Measurements from ENCODE around the gene DDX54.
A peak's percentile ranks its signal among the peaks of the same experiment; 100 is the strongest.

Gene DDX54

GRCh38 chr12:113134521-113134951, 50.7 kb downstream of the DDX54 start:
- peaks cover 38% of the 10 kb centered on the region for H3K79me2 ChIP-seq (ENCODE audit: insufficient read depth, low read length)
- H4K20me1 ChIP-seq (ENCODE audit: insufficient read depth, low read length) = no peaks in the 10 kb centered on the region
- peaks cover 68% of the 10 kb centered on the region for H3K4me1 ChIP-seq (ENCODE audit: insufficient read depth, low read length, severe bottlenecking)
- TF ChIP-seq EZH2 (IDR thresholded peaks at IDR 0.05; ENCODE audit: borderline replicate concordance, low read length) (no peak), CTCF (IDR thresholded peaks at IDR 0.05; ENCODE audit: low read length) (no peak)
- H2AFZ ChIP-seq (ENCODE audit: low read length) = no peak overlapping the region
- H3K9me2 ChIP-seq (ENCODE audit: low read depth, low read length) = no peaks in the 10 kb centered on the region
- peak overlapping the region; percentile 93 for H3K4me3 ChIP-seq (ENCODE audit: low read depth, low read length, poor library complexity, severe bottlenecking)
- no peaks in the 10 kb centered on the region for H3K27me3 ChIP-seq (ENCODE audit: insufficient read depth, low read length)
- H3K9ac ChIP-seq (ENCODE audit: low read length) = peak overlapping the region; percentile 95
- H3K27ac ChIP-seq (ENCODE audit: low read depth, low read length, poor library complexity, severe bottlenecking) = peak overlapping the region; percentile 88
- peaks cover 33% of the 10 kb centered on the region; the same call in 1 of the 2 replicates for H3K36me3 ChIP-seq (ENCODE audit: insufficient read depth, low read length)
- H3F3A ChIP-seq (ENCODE audit: insufficient read depth, low read length) = no peaks in the 10 kb centered on the region
- peak overlapping the region; percentile 94 for H3K4me2 ChIP-seq (ENCODE audit: low read length)
- no peaks in the 10 kb centered on the region for H3K9me3 ChIP-seq (ENCODE audit: low read length)

- H3K4me2 ChIP-seq (ENCODE audit: low read length) = peak overlapping the region; percentile 94
- peak overlapping the region; percentile 88 for H3K27ac ChIP-seq (ENCODE audit: low read depth, low read length, poor library complexity, severe bottlenecking)
Observed at GRCh38 chr12:113134071-113134470, 51.2 kb downstream of the DDX54 start.

DNA sequence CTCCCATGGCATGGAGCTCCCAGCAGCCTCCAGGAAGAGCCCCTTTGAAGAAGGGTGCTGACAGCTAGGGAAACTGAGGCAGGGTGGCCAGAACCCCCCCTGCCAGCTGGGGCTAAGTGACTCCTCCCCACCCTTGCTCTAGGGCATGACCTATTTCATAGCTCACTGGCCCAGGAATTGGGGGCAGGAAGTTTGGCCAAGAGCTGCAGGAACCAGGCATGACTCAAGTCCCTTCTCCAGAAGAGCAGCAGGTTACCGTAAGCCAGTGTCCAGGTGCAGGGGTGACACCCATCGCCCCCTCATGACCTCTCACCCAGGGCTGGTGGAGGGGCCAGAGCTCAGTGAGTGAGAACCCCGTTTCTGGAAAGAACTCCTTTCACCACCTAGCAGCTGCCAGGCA, 51.6 kb downstream of the DDX54 start:
- Histone ChIP-seq H3K79me2 (ENCODE audit: insufficient read depth, low read length) (peaks cover 43% of the 10 kb centered on the region), H3K9ac (ENCODE audit: low read length) (peak overlapping the region; percentile 95), H3K9me2 (ENCODE audit: low read depth, low read length) (no peaks in the 10 kb centered on the region), H3K27me3 (ENCODE audit: insufficient read depth, low read length) (no peaks in the 10 kb centered on the region), H2AFZ (ENCODE audit: low read length) (no peak overlapping the region), H3K9me3 (ENCODE audit: low read length) (no peaks in the 10 kb centered on the region), H3K36me3 (ENCODE audit: insufficient read depth, low read length) (peaks cover 40% of the 10 kb centered on the region; the same call in 1 of the 2 replicates), H3F3A (ENCODE audit: insufficient read depth, low read length) (no peaks in the 10 kb centered on the region), H3K4me2 (ENCODE audit: low read length) (peak overlapping the region; percentile 94), H3K4me3 (ENCODE audit: low read depth, low read length, poor library complexity, severe bottlenecking) (peak overlapping the region; percentile 93), H3K4me1 (ENCODE audit: insufficient read depth, low read length, severe bottlenecking) (peaks cover 77% of the 10 kb centered on the region), H4K20me1 (ENCODE audit: insufficient read depth, low read length) (no peaks in the 10 kb centered on the region), H3K27ac (ENCODE audit: low read depth, low read length, poor library complexity, severe bottlenecking) (peak overlapping the region; percentile 88)
- TF ChIP-seq CTCF (IDR thresholded peaks at IDR 0.05; ENCODE audit: low read length) = no peak
- no peak for TF ChIP-seq EZH2 (IDR thresholded peaks at IDR 0.05; ENCODE audit: borderline replicate concordance, low read length)

More at GRCh38 chr12:113134071-113134470, 51.2 kb downstream of the DDX54 start:
- H3K79me2 ChIP-seq (ENCODE audit: insufficient read depth, low read length) = peaks cover 40% of the 10 kb centered on the region
- no peak overlapping the region for H2AFZ ChIP-seq (ENCODE audit: low read length)
- peaks cover 73% of the 10 kb centered on the region for H3K4me1 ChIP-seq (ENCODE audit: insufficient read depth, low read length, severe bottlenecking)
- H3K36me3 ChIP-seq (ENCODE audit: insufficient read depth, low read length) = peaks cover 36% of the 10 kb centered on the region; the same call in 1 of the 2 replicates
- H3K9me2 ChIP-seq (ENCODE audit: low read depth, low read length) = no peaks in the 10 kb centered on the region
- H3K27me3 ChIP-seq (ENCODE audit: insufficient read depth, low read length) = no peaks in the 10 kb centered on the region
- H3F3A ChIP-seq (ENCODE audit: insufficient read depth, low read length) = no peaks in the 10 kb centered on the region
- no peak for TF ChIP-seq EZH2 (IDR thresholded peaks at IDR 0.05; ENCODE audit: borderline replicate concordance, low read length)
- peak overlapping the region; percentile 95 for H3K9ac ChIP-seq (ENCODE audit: low read length)
- peak overlapping the region; percentile 93 for H3K4me3 ChIP-seq (ENCODE audit: low read depth, low read length, poor library complexity, severe bottlenecking)
- H3K9me3 ChIP-seq (ENCODE audit: low read length) = no peaks in the 10 kb centered on the region
- no peaks in the 10 kb centered on the region for H4K20me1 ChIP-seq (ENCODE audit: insufficient read depth, low read length)

DNA sequence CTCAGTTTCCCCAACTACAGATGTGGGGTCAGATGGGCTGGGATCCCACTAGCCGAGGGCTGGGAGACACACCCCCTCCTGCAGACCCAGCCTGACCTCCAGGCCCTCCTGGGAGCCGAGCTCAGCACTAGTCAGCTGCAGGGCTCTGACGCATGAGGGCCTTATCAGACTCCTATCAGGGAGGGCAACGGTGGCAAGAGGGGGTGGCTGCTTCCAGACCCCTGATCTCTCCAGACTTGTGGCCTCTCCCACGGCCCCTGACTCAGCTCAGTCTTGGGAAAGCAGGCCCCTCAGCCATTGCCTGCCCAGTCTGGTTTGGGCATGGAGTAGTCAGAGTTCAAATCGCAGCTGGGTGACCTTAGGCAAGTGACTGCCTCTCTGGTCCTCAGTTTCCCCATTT, 52.2 kb downstream of the DDX54 start:
- TF ChIP-seq EZH2 (IDR thresholded peaks at IDR 0.05; ENCODE audit: borderline replicate concordance, low read length) (no peak), CTCF (IDR thresholded peaks at IDR 0.05; ENCODE audit: low read length) (no peak)
- Histone ChIP-seq H3K4me2 (ENCODE audit: low read length) (peak overlapping the region; percentile 94), H3K36me3 (ENCODE audit: insufficient read depth, low read length) (peaks cover 46% of the 10 kb centered on the region; the same call in 1 of the 2 replicates), H3K27me3 (ENCODE audit: insufficient read depth, low read length) (no peaks in the 10 kb centered on the region), H4K20me1 (ENCODE audit: insufficient read depth, low read length) (no peaks in the 10 kb centered on the region), H2AFZ (ENCODE audit: low read length) (no peak overlapping the region), H3F3A (ENCODE audit: insufficient read depth, low read length) (no peaks in the 10 kb centered on the region), H3K9me2 (ENCODE audit: low read depth, low read length) (no peaks in the 10 kb centered on the region), H3K79me2 (ENCODE audit: insufficient read depth, low read length) (peaks cover 43% of the 10 kb centered on the region), H3K9me3 (ENCODE audit: low read length) (no peaks in the 10 kb centered on the region), H3K9ac (ENCODE audit: low read length) (peak overlapping the region; percentile 95; the same call in 1 of the 2 replicates), H3K27ac (ENCODE audit: low read depth, low read length, poor library complexity, severe bottlenecking) (no peak overlapping the region), H3K4me3 (ENCODE audit: low read depth, low read length, poor library complexity, severe bottlenecking) (peak overlapping the region; percentile 93), H3K4me1 (ENCODE audit: insufficient read depth, low read length, severe bottlenecking) (peaks cover 79% of the 10 kb centered on the region)
